ENCODE data around the gene CD163L1. TPM values are rescaled to one million over a fixed set of nuclear protein-coding genes. Genes with fewer than 3 reads are reported as not detected.

CD163L1 gene
- total RNA-seq (1 to 10 TPM in 2 of 7 donors, under 1 TPM in 5; 0.32 to 1.5 (median 0.63) TPM), polyA plus RNA-seq (1 to 10 TPM in 1 of 2 donors, under 1 TPM in 1; 0.71 to 4.4 TPM)
- long read RNA-seq, donor 1: 0 reads
- long read RNA-seq, donor 2: 0 reads
- long read RNA-seq, donor 3, partial matches to known transcripts: 2 of 2 reads
- long read RNA-seq, donor 3, other reads (novel, unspliced or antisense): 0 of 2 reads

DNA sequence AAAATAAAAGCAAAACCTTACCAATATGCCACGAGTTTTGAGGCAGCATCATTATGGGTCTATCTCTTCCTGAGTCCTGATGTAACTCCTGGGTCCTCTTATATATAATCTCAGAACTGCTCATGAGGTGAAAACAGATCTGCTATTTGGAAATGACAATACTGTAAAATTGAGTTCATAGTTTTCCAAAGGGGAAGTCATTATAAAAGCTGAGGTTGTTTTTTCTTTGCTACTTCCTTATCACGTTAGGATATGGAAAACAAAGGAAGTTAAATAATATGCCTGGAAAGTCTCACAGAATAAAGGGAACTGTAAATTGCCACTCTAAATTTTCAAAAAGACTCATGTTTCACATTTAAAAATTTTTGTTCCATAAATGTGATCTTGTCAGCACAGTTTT lies at the start of gene CD163L1:
Gene CD163L1, minus strand, starts transcription at position 78 of the 400 bp plus-strand sequence. Its CDS starts 26 bp downstream, at position 52.
- Histone ChIP-seq H3K4me1 (ENCODE audit: insufficient read depth) (no peaks in the 10 kb centered on the region), H3K27ac (no peak within 1 kb of the TSS), H3K4me3 (no peak within 1 kb of the TSS), H3K9me3 (peaks cover 0 to 6% of the 10 kb centered on the region in 2 donors), H3K36me3 (no peaks in the 10 kb centered on the region), H3K27me3 (no peaks in the 10 kb centered on the region)
- TF ChIP-seq, protein P1, sequence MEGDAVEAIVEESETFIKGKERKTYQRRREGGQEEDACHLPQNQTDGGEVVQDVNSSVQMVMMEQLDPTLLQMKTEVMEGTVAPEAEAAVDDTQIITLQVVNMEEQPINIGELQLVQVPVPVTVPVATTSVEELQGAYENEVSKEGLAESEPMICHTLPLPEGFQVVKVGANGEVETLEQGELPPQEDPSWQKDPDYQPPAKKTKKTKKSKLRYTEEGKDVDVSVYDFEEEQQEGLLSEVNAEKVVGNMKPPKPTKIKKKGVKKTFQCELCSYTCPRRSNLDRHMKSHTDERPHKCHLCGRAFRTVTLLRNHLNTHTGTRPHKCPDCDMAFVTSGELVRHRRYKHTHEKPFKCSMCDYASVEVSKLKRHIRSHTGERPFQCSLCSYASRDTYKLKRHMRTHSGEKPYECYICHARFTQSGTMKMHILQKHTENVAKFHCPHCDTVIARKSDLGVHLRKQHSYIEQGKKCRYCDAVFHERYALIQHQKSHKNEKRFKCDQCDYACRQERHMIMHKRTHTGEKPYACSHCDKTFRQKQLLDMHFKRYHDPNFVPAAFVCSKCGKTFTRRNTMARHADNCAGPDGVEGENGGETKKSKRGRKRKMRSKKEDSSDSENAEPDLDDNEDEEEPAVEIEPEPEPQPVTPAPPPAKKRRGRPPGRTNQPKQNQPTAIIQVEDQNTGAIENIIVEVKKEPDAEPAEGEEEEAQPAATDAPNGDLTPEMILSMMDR (IDR thresholded peaks at IDR 0.05): no peak
- no peak for TF ChIP-seq POLR2A (IDR thresholded peaks at IDR 0.05)
- TF ChIP-seq EP300 (IDR thresholded peaks at IDR 0.05): no peak
- WGBS, 3 donors: 23 to 29% (median 25%) methylated on average over 2 of the region's 2 CpGs
- no peak for DNase-seq
- intact Hi-C loops (cut with DNase I): no loop called here

DNA sequence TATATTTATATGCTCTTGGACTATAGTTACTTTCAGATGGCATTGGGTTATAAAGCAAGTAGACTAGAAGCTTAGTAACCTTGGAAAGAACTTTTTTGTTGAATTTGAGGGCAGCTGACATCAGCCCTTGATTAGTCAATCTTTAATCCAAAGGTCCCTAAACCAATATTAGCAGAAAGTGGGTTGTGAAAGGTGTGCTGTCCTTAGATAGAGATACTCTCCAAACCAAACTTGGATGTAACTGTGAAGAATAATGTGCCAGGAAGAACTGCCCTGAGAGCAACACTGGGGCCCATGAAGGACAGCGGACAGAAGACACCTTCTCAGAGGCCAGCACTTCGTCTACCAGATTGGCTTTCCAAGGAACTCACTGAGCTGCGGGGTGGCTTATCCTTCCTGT lies 49.1 kb upstream of the CD163L1 start:
- H3K27me3 ChIP-seq: no peaks in the 10 kb centered on the region
- no peak for DNase-seq
- 85 to 88% (median 86%) methylated on average over 3 of the region's 3 CpGs for WGBS, 3 donors
- no peaks in the 10 kb centered on the region for H3K36me3 ChIP-seq
- no peak overlapping the region for H3K4me3 ChIP-seq
- TF ChIP-seq, protein P1 (IDR thresholded peaks at IDR 0.05): no peak
- TF ChIP-seq EP300 (IDR thresholded peaks at IDR 0.05) (no peak), POLR2A (IDR thresholded peaks at IDR 0.05) (no peak)
- no peak overlapping the region for H3K27ac ChIP-seq
- intact Hi-C loops (cut with DNase I): no loop called here
- no peaks in the 10 kb centered on the region for H3K4me1 ChIP-seq (ENCODE audit: insufficient read depth)
- H3K9me3 ChIP-seq: no peaks in the 10 kb centered on the region

DNA sequence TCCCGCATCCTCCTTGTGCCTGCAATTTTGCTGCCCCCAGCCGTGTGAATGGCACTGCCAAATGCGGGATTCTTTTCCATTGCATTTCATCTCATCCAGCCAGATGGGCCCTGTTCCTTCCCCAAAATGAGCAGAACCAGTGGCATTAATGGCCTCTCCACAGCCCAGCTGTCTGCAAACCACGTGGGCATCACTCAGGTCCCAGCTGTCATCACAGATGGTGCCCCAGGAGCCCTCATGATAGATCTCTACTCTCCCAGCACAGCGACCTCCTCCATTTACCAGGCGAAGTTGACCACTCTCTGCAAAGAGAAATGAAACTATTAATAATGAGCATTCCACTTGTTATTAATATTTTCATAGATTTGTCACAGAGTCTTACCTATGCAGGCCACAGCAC lies 42.6 kb upstream of the CD163L1 start:
- 73 to 88% (median 73%) methylated on average over 6 of the region's 6 CpGs for whole genome bisulfite sequencing, 3 donors
- TF ChIP-seq POLR2A (IDR thresholded peaks at IDR 0.05): no peak
- Histone ChIP-seq H3K4me3 (no peak overlapping the region), H3K27ac (no peak overlapping the region), H3K27me3 (no peaks in the 10 kb centered on the region), H3K36me3 (no peaks in the 10 kb centered on the region), H3K9me3 (no peaks in the 10 kb centered on the region), H3K4me1 (ENCODE audit: insufficient read depth) (no peaks in the 10 kb centered on the region)
- DNase-seq: no peak
- intact Hi-C loops (cut with DNase I): no loop called here

DNA sequence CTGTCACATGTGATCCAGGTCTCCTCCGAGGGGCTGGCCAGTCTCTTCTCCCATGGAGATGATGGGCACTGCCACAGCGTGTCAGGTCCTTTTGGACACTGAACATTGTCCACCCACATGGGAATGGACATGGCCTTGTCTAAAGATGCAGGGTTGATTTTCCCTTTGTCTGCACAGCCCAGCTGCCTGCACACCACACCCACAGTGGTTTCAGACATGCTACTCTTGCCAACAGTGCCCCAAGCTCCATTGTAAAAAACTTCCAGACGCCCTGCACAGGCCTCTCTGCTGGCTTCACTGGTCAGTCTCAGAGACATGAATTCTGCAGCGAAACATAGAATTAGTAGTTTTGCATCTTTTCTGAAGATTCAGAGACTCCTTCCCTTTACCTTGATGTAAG lies 41.1 kb upstream of the CD163L1 start:
- H3K9me3 ChIP-seq: no peaks in the 10 kb centered on the region
- H3K27ac ChIP-seq: no peak overlapping the region
- no peak for DNase-seq
- intact Hi-C loops (cut with DNase I): no loop called here
- no peaks in the 10 kb centered on the region for H3K36me3 ChIP-seq
- H3K27me3 ChIP-seq: no peaks in the 10 kb centered on the region
- H3K4me3 ChIP-seq: no peak overlapping the region
- no peaks in the 10 kb centered on the region for H3K4me1 ChIP-seq (ENCODE audit: insufficient read depth)
- TF ChIP-seq EP300 (IDR thresholded peaks at IDR 0.05): no peak
- no peak for TF ChIP-seq POLR2A (IDR thresholded peaks at IDR 0.05)
- TF ChIP-seq, protein P1 (IDR thresholded peaks at IDR 0.05): no peak
- WGBS, 3 donors: 50 to 90% (median 59%) methylated on average over 4 of the region's 4 CpGs

DNA sequence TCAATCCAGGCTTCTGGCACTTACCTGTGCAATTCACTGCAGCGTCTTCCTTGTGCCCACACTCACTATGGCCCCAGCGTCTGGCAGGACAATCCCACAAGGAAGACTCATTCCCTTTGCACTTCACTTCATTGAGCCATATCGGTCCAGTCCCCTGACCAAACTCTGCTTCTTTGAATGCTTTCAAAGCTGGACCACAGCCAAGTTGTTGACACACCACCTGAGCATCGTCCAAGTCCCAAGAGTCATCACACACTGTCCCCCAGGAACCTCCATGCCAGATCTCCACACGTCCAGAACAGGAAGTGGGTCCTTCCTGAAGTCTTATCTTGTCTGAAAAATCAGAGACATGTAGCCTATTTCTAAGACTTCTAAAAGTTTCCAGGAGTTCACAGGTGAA lies 39.4 kb upstream of the CD163L1 start:
- Histone ChIP-seq H3K4me3 (no peak overlapping the region), H3K4me1 (ENCODE audit: insufficient read depth) (no peaks in the 10 kb centered on the region), H3K27ac (no peak overlapping the region), H3K27me3 (no peaks in the 10 kb centered on the region), H3K36me3 (no peaks in the 10 kb centered on the region), H3K9me3 (no peaks in the 10 kb centered on the region)
- TF ChIP-seq, protein P1 (IDR thresholded peaks at IDR 0.05): no peak
- TF ChIP-seq EP300 (IDR thresholded peaks at IDR 0.05) (no peak), POLR2A (IDR thresholded peaks at IDR 0.05) (no peak)
- intact Hi-C loops (cut with DNase I): no loop called here
- 59 to 65% (median 64%) methylated on average over 5 of the region's 5 CpGs for WGBS, 3 donors
- DNase-seq: no peak
